Heart right ventricle (tissue), 16 donors: ENCODE data around the gene TARM1. TPM values are rescaled to one million over a fixed set of nuclear protein-coding genes. Genes with fewer than 3 reads are reported as not detected.

Source experiments
- ATAC-seq, 8 donors: fragments of 200-7000 bp; cut with Tn5 transposase; one replicate each; pipeline ENCODE4 v1.9.1; 2020; ENCODE audit warnings: mild to moderate bottlenecking in 8 of 8, moderate library complexity in 8 of 8, moderate number of reproducible peaks in 1 of 8
- DNase-seq, 2 donors: peaks; one replicate each; pipeline ENCODE4 v3.0.0-alpha.2; 2020
- H3K27ac ChIP-seq, 10 donors: fragments of 200-600 bp; sonication (generic) in 2 of 10; one replicate each; pipeline versions ENCODE4 v1.5.0 to v1.8.0; 2020 to 2022; ENCODE audit warnings: mild to moderate bottlenecking in 3 of 10
- H3K27me3 ChIP-seq, 7 donors: fragments of 200-600 bp; one replicate each; pipeline ENCODE4 v1.8.0; 2021 to 2022; ENCODE audit warnings: mild to moderate bottlenecking in 2 of 7
- H3K36me3 ChIP-seq, 9 donors: fragments of 200-600 bp; sonication (generic) in 1 of 9; one replicate each; pipeline versions ENCODE4 v1.5.0 to v1.8.0; 2020 to 2022; ENCODE audit warnings: mild to moderate bottlenecking in 2 of 9
- H3K4me1 ChIP-seq, 9 donors: fragments of 200-600 bp; sonication (generic) in 1 of 9; one replicate each; pipeline versions ENCODE4 v1.5.0 to v1.8.0; 2020 to 2022; ENCODE audit warnings: mild to moderate bottlenecking in 4 of 9
- H3K4me3 ChIP-seq, 10 donors: fragments of 200-600 bp; sonication (generic) in 2 of 10; one replicate each; pipeline versions ENCODE4 v1.5.0 to v1.8.0; 2020 to 2022; ENCODE audit warnings: mild to moderate bottlenecking in 7 of 10, moderate library complexity in 2 of 10
- H3K9me3 ChIP-seq, 11 donors: fragments of 200-600 bp in 10 of 11; sonication (generic) in 2 of 11; one replicate each; pipeline versions ENCODE4 v1.5.0 to v1.8.0; 2013 to 2022; ENCODE audit warnings: mild to moderate bottlenecking in 2 of 11, control low read depth in 1 of 11, moderate library complexity in 1 of 11
- CTCF ChIP-seq, 9 donors: fragments of 200-600 bp; sonication (generic) in 2 of 9; IDR thresholded peaks; one replicate each; pipeline versions ENCODE4 v1.5.0 to v1.8.0; 2021 to 2022; ENCODE audit warnings: antibody characterized with exemption in 9 of 9, mild to moderate bottlenecking in 5 of 9, moderate library complexity in 1 of 9
- WGBS, 2 donors: extraction: QIAGEN DNeasy Blood & Tissue Kit; methylation state at CpG; one replicate each; pipeline ENCODE4 v1.1.7; 2013; ENCODE audit warnings: inconsistent platforms in 1 of 2; 5-methylcytosine and 5-hydroxymethylcytosine counted together
- intact Hi-C, 10 donors: fragments of 100-400 bp; cut with DNase I; formaldehyde crosslinking; loops; one replicate each; pipeline versions ENCODE4 v1.11.1 to v1.14.2; 2022
- long read RNA-seq, 3 donors: library from polyadenylated mRNA; unstranded; transcript quantifications; one replicate each; pipeline ENCODE4 v2.0.0, GENCODE V29; 2020 to 2021
- polyA plus RNA-seq, 2 donors: library from polyadenylated mRNA; stranded (reverse); fragments of 200-250 nt; gene quantifications; one replicate each; pipeline ENCODE4 v1.2.3, GENCODE V29; 2013
- total RNA-seq, 10 donors: library from RNA; stranded (reverse); fragmentation: NEBNext Ultra II Directional in 3 of 10; extraction: Animal tissue kit (Norgen Biotek cat#: 25700) in 3 of 10; gene quantifications; one replicate each; pipeline versions ENCODE4 v1.2.1 to v1.2.4, GENCODE V29; 2021 to 2023
- donor health status: Arrhythmogenic right ventricular cardiomyopathy.
- donor health status: ischemic (EF 13 %, LVEDD 7.1; RV severe dilation, severe dysfunction).
- donor health status: healthy with polysubstance abuse.
- donor health status: DM: no; HTN: yes; CAD: no.
- donor health status: DM: no; HTN: no; CAD: no.
- donor health status: ischemic (EF 25% LVEDD 6.9; RV normal size, moderate dysfunction).
- donor health status: ischemic (EF 25% LVEDD 5.7; RV mildly dilated, moderate dysfunction).
- donor health status: healthy.
- donor health status: DM: yes; HTN: yes; CAD: no.
- donor health status: Ischemic cardiomyopathy.
- donor health status: ischemic (EF 35%, LVEDD 5.7; RV mildly dilated, moderate dysfunction).
- donor health status: nonischemic (EF 11% LVEDD 7.7; RV severe dilation, severe dysfunction).
- donor health status: DM: yes; HTN: yes; CAD: no.
- donor health status: PGD.
- donor health status: ischemic (EF 29% LVEDD 5.4; RV normal size, mild dysfunction).
- donor health status: nonischemic (EF 23%, LVEDD 6.1; RV moderate dilation, normal function).

TARM1 gene
- total RNA-seq: not detected
- polyA plus RNA-seq: not detected
- long read RNA-seq, donor 1: 0 reads
- long read RNA-seq, donor 2: 0 reads
- long read RNA-seq, donor 3: 0 reads

- TF ChIP-seq CTCF (IDR thresholded peaks at IDR 0.05): no peak
- 76 to 82% methylated on average over 7 of the region's 7 CpGs for WGBS, 2 donors
- intact Hi-C loops: no loop called here
- Histone ChIP-seq H3K36me3 (no peaks in the 10 kb centered on the region), H3K27me3 (peaks cover 0 to 5% (median 0%) of the 10 kb centered on the region in 7 donors), H3K4me1 (peaks cover 0 to 13% (median 0%) of the 10 kb centered on the region in 9 donors), H3K4me3 (no peak within 1 kb of the TSS), H3K27ac (no peak within 1 kb of the TSS), H3K9me3 (peaks cover 0 to 28% (median 3%) of the 10 kb centered on the region in 11 donors)
- ATAC-seq (no peak), DNase-seq (no peak)
Observed at GRCh38 chr19:54081032-54081431, at the start of gene TARM1. Gene TARM1 (minus strand): TSS chr19:54081365. CDS start chr19:54081340, 25 bp downstream.

GRCh38 chr19:54129617-54129996 lies 48.4 kb upstream of the TARM1 start:
- DNase-seq: no peak
- peaks cover 4 to 83% (median 50%) of the 10 kb centered on the region in 9 donors for H3K36me3 ChIP-seq
- no peak for TF ChIP-seq CTCF (IDR thresholded peaks at IDR 0.05)
- intact Hi-C loops: no loop called here
- H3K4me1 ChIP-seq: no peaks in the 10 kb centered on the region
- no peak overlapping the region for H3K4me3 ChIP-seq
- H3K27me3 ChIP-seq: peaks cover 0 to 2% (median 0%) of the 10 kb centered on the region in 7 donors
- H3K9me3 ChIP-seq: no peaks in the 10 kb centered on the region
- no peak overlapping the region for H3K27ac ChIP-seq
- WGBS, 2 donors: 97 to 98% methylated on average over 20 of the region's 20 CpGs
- ATAC-seq: no peak

GRCh38 chr19:54128796-54129616 lies 47.8 kb upstream of the TARM1 start:
- H3K4me1 ChIP-seq: no peaks in the 10 kb centered on the region
- DNase-seq (no peak), ATAC-seq (no peak)
- H3K9me3 ChIP-seq: no peaks in the 10 kb centered on the region
- no peak for TF ChIP-seq CTCF (IDR thresholded peaks at IDR 0.05)
- no peak overlapping the region for H3K27ac ChIP-seq
- H3K4me3 ChIP-seq: no peak overlapping the region
- 95 to 96% methylated on average over 40 to 41 of the region's 41 CpGs for WGBS, 2 donors
- intact Hi-C loops: no loop called here
- peaks cover 4 to 89% (median 56%) of the 10 kb centered on the region in 9 donors for H3K36me3 ChIP-seq
- H3K27me3 ChIP-seq: no peaks in the 10 kb centered on the region

- WGBS, 2 donors: 88 to 95% methylated on average over 12 to 20 of the region's 20 CpGs
- no peak for DNase-seq
- Histone ChIP-seq H3K9me3 (no peaks in the 10 kb centered on the region), H3K27ac (no peak overlapping the region), H3K27me3 (no peaks in the 10 kb centered on the region), H3K4me1 (no peaks in the 10 kb centered on the region), H3K36me3 (peaks cover 4 to 95% (median 62%) of the 10 kb centered on the region in 9 donors), H3K4me3 (no peak overlapping the region)
- no peak for ATAC-seq
- no peak for TF ChIP-seq CTCF (IDR thresholded peaks at IDR 0.05)
- intact Hi-C loops: no loop called here
Observed at GRCh38 chr19:54128441-54128725, 47.2 kb upstream of the TARM1 start.
